ENCODE results near the gene RBPJ. TPM values are rescaled to one million over a fixed set of nuclear protein-coding genes. Genes with fewer than 3 reads are reported as not detected.
A peak's percentile ranks its signal among the peaks of the same experiment; 100 is the strongest.

RBPJ gene
- polyA plus RNA-seq, 3 donors: 75.3 to 177 (median 128) TPM

- peak in 2 of 3 donors; percentile 73 to 82 for DNase-seq
- peak overlapping the region; percentile 51 for H3K9ac ChIP-seq (ENCODE audit: insufficient read depth, low read length, poor library complexity, severe bottlenecking)
- H3K36me3 ChIP-seq (replicated peaks in 1 of 2; ENCODE audit: control insufficient read depth in 1 of 2, insufficient read depth in 2 of 2, low read length in 2 of 2): no peaks in the 10 kb centered on the region
- peak overlapping the region; percentile 32 for H2AFZ ChIP-seq (ENCODE audit: insufficient read depth, low read depth, low read length, poor library complexity, severe bottlenecking)
- H3K4me2 ChIP-seq (replicated peaks; ENCODE audit: extremely low read depth, low read length, poor library complexity, severe bottlenecking): peak overlapping the region; percentile 74
- no peaks in the 10 kb centered on the region for H4K20me1 ChIP-seq (ENCODE audit: insufficient read depth, low read length)
- Mint-ChIP-seq H3K27ac (peak overlapping the region; percentile 87 to 97 (median 95)), H3K27me3 (ENCODE audit: low read depth in 3 of 3) (peaks cover 0 to 3% (median 2%) of the 10 kb centered on the region in 3 donors), H3K9me3 (peaks cover 0 to 2% (median 0%) of the 10 kb centered on the region in 7 donors), H3K36me3 (no peaks in the 10 kb centered on the region), H3K4me3 (peak overlapping the region; percentile 56 to 78), H3K4me1 (peaks cover 76% of the 10 kb centered on the region)
- H3K4me3 ChIP-seq (replicated peaks in 1 of 3; ENCODE audit: low read depth in 2 of 3, low read length in 3 of 3): peak overlapping the region; percentile 25 to 71 (median 29)
- H3K9me3 ChIP-seq (replicated peaks in 1 of 2; ENCODE audit: control insufficient read depth in 1 of 2, insufficient read depth in 1 of 2, low read length in 2 of 2): no peaks in the 10 kb centered on the region
- intact Hi-C loops (cut with micrococcal nuclease): loop anchor here in 1 of 2 donors (5.0 kb wide), 1 partner anchor 44 kb away; no protein-coding TSS in a partner anchor
- peaks cover 11% of the 10 kb centered on the region for H3K79me2 ChIP-seq (ENCODE audit: insufficient read depth, low read length)
- no peaks in the 10 kb centered on the region for H3K27me3 ChIP-seq (ENCODE audit: control insufficient read depth in 2 of 2, insufficient read depth in 2 of 2, low read length in 2 of 2)
- peak overlapping the region; percentile 88 to 91 for H3K27ac ChIP-seq (ENCODE audit: low read depth in 1 of 2, low read length in 2 of 2)
- no peak for TF ChIP-seq CTCF (IDR thresholded peaks at IDR 0.05)
- WGBS (ENCODE audit: insufficient coverage): 27% methylated on average over 7 of the region's 10 CpGs
- H3K4me1 ChIP-seq (ENCODE audit: control insufficient read depth in 1 of 2, insufficient read depth in 2 of 2, low read length in 2 of 2): peaks cover 86 to 91% of the 10 kb centered on the region in 2 donors
Measured at GRCh38 chr4:26272654-26273615, 47.9 kb upstream of the RBPJ start.

GRCh38 chr4:26273616-26273980, 47.2 kb upstream of the RBPJ start:
- Histone ChIP-seq H3K9me3 (replicated peaks in 1 of 2; ENCODE audit: control insufficient read depth in 1 of 2, insufficient read depth in 1 of 2, low read length in 2 of 2) (no peaks in the 10 kb centered on the region), H3K79me2 (ENCODE audit: insufficient read depth, low read length) (peaks cover 11% of the 10 kb centered on the region), H3K4me3 (replicated peaks in 1 of 3; ENCODE audit: low read depth in 2 of 3, low read length in 3 of 3) (peak overlapping the region; percentile 25 to 71 (median 29)), H3K4me2 (replicated peaks; ENCODE audit: extremely low read depth, low read length, poor library complexity, severe bottlenecking) (peak overlapping the region; percentile 74), H2AFZ (ENCODE audit: insufficient read depth, low read depth, low read length, poor library complexity, severe bottlenecking) (peak overlapping the region; percentile 32), H4K20me1 (ENCODE audit: insufficient read depth, low read length) (no peaks in the 10 kb centered on the region), H3K36me3 (replicated peaks in 1 of 2; ENCODE audit: control insufficient read depth in 1 of 2, insufficient read depth in 2 of 2, low read length in 2 of 2) (no peaks in the 10 kb centered on the region), H3K27ac (ENCODE audit: low read depth in 1 of 2, low read length in 2 of 2) (peak overlapping the region; percentile 88 to 91), H3K27me3 (ENCODE audit: control insufficient read depth in 2 of 2, insufficient read depth in 2 of 2, low read length in 2 of 2) (no peaks in the 10 kb centered on the region), H3K4me1 (ENCODE audit: control insufficient read depth in 1 of 2, insufficient read depth in 2 of 2, low read length in 2 of 2) (peaks cover 80 to 87% of the 10 kb centered on the region in 2 donors), H3K9ac (ENCODE audit: insufficient read depth, low read length, poor library complexity, severe bottlenecking) (peak overlapping the region; percentile 51)
- no peak for TF ChIP-seq CTCF (IDR thresholded peaks at IDR 0.05)
- Mint-ChIP-seq H3K27ac (peak overlapping the region; percentile 87 to 97 (median 95)), H3K4me1 (peaks cover 71% of the 10 kb centered on the region), H3K27me3 (ENCODE audit: low read depth in 3 of 3) (peaks cover 0 to 3% (median 2%) of the 10 kb centered on the region in 3 donors), H3K4me3 (peak overlapping the region; percentile 56 to 78), H3K36me3 (no peaks in the 10 kb centered on the region), H3K9me3 (peaks cover 0 to 2% (median 0%) of the 10 kb centered on the region in 7 donors)
- no CpG with 5 or more reads among the region's 8 CpGs for WGBS (ENCODE audit: insufficient coverage)
- intact Hi-C loops (cut with micrococcal nuclease): loop anchor here in 1 of 2 donors (5.0 kb wide), 1 partner anchor 44 kb away; no protein-coding TSS in a partner anchor
- peak in 2 of 3 donors; percentile 67 to 79 for DNase-seq
